GM21528 (cell line): ENCODE measurements around the gene PPP2R3A.
"Not testable (repeated sequence)": the region's sequence is repeated elsewhere in the genome, so short reads cannot be mapped to it uniquely, and the experiment has no call there.

Source experiments
- ATAC-seq: cut with Tn5 transposase; IDR thresholded peaks from one replicate; pipeline ENCODE4 v1.9.1; 2021; ENCODE audit warnings: mild to moderate bottlenecking, moderate library complexity; ENCODE audit not compliant: unreplicated experiment, low FRiP score

The PPP2R3A gene

DNA sequence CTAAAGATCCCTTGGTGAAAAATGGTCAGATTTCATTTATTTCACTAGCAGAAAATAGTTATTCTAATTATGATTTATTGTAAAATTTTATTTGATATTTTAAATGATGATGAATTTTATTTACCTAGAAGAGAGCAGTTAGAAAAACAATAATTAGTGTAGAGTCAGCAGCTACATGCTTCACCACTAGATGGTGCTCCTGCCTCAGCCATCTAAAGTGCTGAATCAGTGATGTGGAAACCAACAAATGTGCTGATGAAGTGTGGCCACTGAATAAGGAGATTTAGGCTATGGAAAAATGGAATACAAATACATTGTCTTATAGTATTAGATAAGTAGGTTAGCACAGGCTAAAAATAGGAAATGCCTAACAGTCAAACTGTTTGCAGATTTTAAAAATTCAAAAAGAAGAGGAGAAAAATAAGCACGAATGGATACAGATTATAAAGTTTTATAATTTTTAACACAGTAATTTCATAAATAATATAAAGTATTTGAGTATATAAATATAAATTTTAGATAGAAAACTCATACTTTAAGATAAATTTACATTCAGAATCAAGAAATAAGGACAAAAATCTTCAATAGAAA, 109.8 kb downstream of the PPP2R3A start:
- ATAC-seq, result no peak

DNA sequence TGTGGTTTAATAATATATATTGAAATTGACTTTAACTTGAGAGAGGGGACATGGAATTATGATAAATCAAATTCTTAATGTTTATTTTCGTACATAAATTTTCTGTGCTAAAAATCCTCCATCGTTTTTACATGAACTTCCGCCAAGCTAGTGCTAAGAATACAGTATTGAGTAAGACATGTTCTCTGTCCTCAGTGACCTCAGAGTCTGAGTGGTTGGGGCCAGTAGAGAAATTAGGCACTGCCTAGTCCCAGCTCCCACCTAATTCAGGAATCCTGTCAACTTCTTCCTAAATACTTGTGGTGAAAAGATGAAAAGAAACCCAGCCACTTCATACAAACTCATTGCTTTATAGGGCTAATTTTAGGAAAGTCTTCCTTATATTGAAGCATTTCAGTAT, 110.3 kb downstream of the PPP2R3A start:
- ATAC-seq, result no peak

DNA sequence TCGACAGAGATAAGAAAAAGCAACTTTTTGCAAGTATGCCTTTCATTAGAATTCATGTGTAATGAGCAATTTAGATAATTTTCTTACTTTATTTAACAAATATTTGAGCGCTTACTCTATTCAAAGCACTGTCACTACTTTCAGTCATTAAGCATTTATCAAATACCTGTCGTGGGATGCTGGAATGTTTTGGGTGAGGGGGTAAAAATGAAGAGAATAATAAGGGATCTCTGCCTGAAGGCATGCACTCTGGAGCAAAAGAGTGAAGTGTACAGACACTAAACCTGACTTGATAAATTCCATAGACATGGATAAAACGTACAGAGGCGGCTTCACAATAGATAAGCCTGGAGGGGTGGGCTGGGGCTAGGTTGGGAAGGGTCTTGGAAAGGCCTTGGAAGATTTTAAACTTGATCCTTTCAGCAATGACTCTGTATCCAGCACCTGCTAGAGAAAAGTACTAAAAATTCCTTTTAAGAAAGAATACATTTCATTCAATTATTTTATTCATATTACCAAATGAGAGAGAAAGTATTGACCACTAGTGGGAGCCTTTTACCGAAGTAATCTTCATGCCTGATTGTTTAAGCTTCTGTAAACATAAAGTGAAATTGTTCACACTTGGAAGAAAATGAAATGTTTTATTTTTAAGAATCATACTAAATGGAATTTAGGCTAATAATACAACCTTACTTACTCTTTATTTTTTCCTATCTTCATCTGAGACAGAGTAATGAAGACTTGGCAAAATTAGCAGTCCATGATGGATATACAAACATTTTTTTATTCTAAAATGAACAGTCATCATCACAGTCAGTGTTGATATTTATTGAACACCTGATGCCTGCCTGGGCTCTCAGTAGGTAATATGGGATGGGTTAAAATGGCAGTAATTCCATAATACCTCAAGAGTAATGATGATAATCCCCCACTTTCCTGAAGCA, 113.2 kb downstream of the PPP2R3A start:
- ATAC-seq, result no peak

DNA sequence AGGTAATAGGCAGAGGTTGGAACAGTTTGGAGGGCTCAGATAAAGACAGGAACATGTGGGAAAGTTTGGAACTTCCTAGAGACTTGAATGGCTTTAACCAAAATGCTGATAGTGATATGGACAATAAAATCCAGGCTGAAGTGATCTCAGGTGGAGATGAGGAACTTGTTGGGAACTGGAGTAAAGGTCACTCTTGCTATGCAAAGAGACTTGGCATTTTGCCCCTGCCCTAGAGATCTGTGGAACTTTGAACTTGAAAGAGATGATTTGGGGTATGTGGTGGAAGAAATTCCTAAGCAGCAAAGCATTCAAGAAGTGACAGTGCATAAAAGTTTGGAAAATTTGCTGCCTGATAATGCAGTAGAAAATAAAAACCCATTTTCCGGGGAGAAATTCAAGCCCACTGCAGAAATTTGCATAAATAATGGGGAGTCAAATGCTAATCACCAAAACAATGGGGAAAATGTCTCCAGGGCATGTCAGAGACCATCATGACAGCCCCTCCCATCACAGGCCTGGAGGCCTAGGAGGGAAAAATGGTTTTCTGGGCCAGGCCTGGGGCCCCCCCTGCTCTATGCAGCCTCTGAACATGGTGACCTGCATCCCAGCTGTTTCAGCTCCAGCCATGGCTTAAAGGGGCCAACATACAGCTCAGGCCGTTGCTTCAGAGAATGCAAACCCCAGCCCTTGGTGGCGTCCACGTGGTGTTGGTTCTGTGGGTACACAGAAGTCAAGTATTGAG, 118.3 kb downstream of the PPP2R3A start:
- not testable (repeated sequence) for ATAC-seq

DNA sequence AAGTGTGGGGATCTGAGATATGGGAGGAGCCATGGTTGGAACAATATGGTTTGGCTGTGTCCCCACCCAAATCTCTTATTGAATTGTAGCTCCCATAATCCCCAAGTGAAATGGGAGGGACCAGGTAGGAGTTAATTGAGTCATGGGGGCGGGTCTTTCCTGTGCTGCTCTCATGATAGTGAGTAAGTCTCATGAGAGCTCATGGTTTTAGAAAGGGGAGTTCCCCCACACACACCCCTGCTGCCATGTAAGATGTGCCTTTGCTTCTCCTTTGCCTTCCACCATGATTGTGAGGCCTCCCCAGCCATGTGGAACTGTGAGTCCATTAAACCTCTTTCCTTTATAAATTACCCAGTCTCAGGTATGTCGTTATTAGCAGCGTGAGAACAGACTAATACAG, 119.5 kb downstream of the PPP2R3A start:
- ATAC-seq, result not testable (repeated sequence)

DNA sequence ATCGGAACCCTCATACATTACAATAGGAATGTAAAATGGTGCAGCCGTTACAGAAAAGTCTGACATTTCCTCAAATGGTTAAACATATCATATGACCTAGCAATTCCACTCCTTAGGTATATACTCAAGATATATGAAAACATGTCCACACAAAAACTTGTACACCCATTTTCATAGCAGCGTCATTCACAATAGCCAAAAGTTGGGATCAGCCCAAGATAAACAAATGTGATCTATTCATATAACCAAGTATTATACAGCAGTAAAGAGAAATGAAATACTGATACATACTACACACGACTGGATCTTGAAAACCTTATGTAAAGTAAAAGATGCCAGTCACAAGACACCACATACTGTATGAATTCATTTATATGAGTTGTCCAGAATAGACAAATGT, 128.2 kb downstream of the PPP2R3A start:
- ATAC-seq, result no peak

DNA sequence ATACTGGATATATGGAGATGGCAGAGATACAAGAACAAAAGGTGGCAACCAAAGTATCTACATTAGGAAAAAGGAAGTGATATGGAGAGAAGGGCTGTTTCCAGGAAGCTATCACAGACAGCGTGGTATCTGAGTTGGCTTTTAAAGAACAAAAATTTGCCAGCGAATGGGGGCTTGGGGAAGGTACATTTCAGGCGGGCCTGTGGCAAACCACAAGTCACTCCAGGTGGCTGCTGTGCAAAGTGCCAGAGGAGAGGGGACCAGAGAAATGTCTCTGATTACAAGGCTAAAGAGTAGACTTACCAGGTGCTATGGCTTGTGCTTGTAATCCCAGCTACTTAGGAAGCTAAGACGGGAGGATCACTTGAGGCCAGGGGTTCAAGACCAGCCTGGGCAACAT, 139.5 kb downstream of the PPP2R3A start:
- no peak for ATAC-seq

DNA sequence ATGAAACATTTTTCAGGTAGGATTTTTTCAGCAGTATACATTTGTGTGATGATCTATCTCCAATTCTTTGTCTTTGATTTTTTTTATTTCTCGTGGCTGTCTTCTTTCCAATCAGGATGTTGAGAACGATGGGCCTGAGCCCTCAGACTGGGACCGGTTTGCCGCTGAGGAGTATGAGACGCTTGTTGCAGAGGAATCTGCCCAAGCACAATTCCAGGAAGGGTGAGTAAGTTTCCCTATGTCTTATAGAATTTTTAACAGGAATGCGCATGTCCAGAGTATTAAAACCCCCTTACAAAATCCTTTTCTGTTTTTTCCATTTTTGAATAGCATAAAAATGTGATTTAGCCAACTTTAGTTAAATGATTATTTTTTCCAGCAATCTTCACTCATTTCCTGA, 140.6 kb downstream of the PPP2R3A start:
- ATAC-seq, result no peak

DNA sequence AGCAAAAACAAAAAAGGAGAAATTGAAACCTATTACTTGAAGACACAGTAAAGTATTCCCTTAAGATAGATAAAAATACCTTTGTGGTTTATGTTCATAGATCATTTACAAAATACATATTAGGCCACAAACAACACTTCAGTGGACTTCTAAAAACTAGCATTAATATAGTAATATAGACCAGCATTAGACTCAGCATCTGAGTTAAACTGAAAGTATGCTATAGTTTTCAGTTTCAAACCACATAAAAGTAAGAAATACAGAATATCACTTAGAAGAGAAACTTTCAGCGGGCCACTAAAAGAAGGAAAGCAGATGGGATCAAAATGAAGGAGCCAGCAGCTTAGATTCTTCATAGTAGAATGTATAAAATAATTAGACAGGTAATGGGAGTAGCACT, 144.0 kb downstream of the PPP2R3A start:
- ATAC-seq, result peak; percentile 96

DNA sequence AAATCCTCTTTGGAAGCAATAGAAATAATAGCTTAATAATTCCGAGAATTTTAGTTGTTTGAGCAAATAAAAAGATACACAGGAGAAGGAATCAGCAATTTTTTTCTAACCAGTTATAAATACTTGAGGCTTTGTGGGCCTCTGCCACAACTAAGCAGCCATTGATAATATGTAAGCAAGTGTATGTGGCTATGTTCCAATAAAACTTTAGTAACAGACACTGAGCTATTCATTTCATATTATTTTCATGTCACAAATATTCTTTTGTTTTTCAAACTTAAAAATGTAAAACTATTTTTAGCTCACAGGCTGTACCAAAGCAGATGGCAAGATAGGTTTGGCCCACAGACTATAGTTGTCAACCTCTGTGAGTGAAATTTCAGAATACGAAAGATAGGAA, 145.0 kb downstream of the PPP2R3A start:
- ATAC-seq, result no peak

DNA sequence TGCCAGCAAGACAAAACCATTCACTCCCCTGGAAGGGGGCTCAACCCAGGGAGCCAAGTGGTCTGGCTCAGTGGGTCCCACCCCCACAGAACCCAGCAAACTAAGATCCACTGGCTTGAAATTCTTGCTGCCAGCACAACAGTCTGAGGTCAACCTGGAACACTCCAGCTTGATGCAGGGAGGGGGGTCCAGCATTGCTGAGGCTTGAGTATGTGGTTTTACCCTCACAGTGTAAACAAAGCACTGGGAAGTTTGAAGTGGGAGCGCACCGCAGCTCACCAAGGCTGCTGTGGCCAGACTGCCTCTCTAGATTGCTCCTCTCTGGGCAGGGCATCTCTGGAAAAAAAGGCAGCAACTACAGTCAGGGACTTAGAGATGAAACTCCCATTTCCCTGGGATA, 148.9 kb downstream of the PPP2R3A start:
- no peak for ATAC-seq

DNA sequence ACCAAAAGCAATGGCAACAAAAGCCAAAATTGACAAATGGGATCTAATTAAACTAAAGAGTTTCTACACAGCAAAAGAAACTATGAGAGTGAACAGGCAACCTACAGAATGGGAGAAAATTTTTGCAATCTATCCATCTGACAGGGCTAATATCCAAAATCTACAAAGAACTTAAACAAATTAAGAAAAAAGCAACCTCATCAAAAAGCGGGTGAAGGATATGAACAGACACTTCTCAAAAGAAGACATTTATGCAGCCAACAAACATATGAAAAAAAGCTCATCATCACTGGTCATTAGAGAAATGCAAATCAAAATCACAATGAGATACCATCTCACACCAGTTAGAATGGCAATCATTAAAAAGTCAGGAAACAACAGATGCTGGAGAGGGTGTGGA, 153.8 kb downstream of the PPP2R3A start:
- not testable (repeated sequence) for ATAC-seq

DNA sequence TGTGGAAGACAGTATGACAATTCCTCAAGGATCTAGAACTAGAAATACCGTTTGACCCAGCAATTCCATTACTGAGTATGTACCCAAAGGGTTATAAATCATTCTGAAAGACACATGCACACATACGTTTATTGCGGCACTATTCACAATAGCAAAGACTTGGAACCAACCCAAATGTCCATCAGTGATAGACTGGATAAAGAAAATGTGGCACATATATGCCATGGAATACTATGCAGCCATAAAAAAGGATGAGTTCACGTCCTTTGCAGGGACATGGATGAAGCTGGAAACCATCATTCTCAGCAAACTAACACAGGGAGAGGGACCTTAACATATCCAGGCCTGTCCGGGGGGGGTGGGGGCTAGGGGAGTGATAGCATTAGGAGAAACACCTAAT, 154.3 kb downstream of the PPP2R3A start:
- not testable (repeated sequence) for ATAC-seq

DNA sequence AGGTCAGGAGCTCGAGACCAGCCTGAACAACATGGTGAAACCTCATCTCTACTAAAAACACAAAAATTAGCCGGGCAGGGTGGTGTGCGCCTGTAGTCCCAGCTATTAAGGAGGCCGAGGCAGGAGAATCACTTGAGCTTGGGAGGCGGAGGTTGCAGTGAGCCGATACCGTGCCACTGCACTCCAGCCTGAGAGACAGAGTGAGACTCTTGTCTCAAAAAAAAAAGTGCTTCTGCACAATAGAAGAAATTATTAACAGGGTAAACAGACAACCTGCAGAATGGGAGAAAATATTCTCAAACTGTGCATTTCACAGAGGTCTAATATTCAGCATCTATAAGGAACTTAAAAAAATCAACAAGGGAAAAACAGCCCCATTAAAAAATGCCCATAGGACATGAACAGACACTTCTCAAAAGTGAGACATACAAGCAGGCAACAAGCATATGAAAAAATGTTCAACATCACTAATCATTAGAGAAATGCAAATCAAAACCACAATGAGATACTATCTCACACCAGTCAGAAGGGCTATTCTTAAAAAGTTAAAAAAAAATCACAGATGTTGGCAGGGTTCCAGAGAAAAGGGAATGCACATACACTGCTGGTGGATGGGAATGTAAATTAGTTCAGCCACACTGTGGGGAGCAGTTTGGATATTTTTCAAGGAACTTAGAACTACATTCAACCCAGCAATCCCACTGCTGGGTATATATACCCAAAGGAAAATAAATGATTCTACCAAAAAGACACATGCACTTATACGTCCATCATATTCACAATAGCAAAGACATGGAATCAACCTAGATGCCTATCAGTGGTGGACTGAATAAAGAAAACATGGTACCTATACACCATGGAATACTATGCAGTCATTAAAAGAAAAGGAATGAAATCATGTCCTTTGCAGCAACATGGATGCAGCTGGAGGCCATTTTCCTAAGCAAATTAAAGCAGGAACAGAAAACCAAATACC, 155.1 kb downstream of the PPP2R3A start:
- peak; percentile 91 for ATAC-seq

DNA sequence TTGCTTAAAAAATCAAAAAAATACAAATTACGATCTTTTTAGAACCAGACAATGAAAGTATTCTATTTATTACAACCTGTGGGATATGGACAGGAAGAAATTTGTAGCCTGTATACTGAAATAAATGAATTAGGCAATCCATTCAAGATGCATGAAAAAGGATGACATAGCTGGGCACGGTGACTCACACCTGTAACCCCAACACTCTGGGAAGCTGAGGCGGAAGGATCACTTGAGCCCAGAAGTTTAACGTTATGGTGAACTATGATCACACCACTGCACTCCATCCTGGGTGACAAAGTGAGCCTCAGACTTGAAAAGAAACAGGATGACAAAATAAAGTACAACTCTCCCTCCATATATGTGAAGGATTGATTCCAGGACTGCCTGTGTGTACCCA, 156.5 kb downstream of the PPP2R3A start:
- no peak for ATAC-seq

DNA sequence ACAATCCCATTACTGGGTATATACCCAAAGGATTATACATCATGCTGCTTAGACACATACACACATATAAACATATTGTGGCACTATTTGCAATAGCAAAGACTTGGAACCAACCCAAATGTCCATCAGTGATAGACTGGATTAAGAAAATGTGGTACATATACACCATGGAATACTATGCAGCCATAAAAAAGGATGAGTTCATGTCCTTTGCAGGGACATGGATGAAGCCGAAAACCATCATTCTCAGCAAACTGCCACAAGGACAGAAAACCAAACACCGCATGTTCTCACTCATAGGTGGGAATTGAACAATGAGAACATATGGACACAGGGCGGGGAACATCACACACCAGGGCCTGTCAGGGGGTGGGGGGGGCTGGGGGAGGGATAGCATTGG, 166.1 kb downstream of the PPP2R3A start:
- ATAC-seq, result not testable (repeated sequence)

DNA sequence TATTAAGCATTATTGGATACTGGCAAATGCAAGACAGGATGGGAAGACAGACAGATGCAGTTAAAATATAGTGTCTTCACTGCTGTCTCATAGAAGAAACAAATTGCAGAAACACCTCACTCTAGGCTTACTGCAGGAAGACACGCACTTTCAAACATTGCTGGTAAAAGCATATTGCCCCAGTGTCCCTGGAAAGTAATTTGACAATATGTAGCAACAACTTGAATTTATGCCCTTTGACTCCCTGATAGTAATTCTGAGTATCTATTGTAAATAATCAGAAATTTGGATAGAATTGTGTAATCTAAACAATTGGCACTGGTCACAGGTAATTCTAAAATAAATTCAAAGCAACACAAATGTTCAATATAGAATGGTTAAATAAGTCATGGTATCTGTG, 168.6 kb downstream of the PPP2R3A start:
- ATAC-seq, result no peak

DNA sequence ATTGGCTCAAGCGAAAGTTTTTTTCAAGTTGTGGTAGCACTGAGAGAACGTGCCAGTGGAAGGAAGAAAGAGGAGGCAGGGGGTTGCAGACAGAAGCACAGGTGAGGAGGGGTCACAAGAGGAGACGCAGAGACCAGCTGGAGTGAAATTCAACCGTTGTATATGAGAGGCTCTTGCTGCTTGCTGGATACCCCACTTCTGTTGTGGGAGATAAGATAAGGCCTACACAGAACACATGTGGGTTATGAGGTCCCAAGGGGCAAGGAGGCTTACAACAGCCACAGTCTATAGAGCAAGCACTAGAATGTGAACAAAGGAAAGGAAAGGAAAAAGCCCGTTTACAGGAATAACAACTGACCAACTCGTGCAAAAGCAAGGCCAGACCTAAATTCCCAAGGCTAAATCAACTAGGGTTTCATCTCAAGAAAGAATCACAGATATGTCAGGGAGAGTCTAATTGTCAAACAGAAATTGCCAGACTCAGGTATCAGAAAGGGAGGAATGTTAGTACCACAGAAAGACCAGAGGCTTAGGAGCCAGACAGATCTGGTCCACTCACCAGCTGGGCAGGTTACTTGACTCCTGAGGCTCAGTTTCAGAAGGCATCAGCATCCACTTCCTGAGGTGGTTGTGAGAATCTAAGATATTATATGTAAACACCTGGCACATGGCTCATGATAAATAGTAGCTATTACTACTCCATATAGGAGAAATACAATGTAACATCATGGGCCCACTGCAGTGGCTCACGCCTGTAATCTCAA, 169.7 kb downstream of the PPP2R3A start:
- no peak for ATAC-seq

DNA sequence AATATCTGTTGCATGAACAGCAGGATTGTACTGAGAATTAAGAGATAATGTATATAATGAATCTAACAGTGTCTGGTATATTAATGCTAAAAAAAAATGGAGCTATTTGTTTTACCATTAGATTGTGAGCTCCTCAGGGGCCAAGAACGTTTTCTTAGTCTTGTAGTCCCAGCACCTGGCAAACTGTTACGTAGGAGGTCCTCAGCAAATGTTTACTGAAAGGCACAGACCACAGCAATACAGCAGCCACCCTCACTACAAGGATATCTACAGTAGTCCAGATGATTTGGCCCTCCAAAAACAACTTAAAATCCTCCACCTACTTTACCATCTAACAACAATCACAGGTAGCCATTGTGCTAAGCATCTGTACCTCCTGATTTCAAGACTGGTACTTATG, 170.9 kb downstream of the PPP2R3A start:
- ATAC-seq, result no peak
